ENCODE results near the gene ZFP62. TPM values are rescaled to one million over a fixed set of nuclear protein-coding genes. Genes with fewer than 3 reads are reported as not detected.

The ZFP62 gene
- total RNA-seq, 1 donor from 2014 or later, result 30.2 TPM

DNA sequence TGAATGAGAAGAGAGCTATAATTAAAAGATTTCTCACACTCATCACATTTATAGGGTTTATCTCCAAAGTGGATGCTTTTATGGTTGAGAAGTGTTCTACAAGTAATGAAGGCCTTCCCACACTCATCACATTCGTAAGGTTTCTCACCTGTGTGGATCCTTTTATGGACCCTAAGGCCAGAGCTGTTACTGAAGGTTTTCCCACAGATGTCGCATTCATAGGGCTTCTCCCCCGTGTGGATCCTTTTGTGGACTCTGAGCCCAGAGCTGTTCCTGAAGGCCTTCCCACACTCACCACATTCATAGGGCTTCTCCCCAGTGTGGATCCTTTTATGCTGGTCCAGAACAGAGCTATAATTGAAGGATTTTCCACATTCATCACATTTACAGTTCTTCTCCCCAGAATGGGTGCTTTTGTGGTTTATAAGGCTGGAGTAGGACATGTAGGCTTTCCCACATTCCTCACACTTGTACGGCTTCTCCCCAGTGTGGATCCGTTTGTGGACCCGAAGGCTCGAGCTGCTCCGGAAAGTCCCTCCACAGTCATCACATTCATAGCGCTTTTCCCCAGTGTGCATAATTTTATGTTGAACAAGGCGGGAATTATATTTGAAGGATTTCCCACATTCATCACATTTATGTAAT, 10.5 kb downstream of the ZFP62 start:
- peaks cover 8% of the 10 kb centered on the region for H3K9me3 Mint-ChIP-seq (ENCODE audit: unreplicated experiment)
- TF ChIP-seq, protein P1, sequence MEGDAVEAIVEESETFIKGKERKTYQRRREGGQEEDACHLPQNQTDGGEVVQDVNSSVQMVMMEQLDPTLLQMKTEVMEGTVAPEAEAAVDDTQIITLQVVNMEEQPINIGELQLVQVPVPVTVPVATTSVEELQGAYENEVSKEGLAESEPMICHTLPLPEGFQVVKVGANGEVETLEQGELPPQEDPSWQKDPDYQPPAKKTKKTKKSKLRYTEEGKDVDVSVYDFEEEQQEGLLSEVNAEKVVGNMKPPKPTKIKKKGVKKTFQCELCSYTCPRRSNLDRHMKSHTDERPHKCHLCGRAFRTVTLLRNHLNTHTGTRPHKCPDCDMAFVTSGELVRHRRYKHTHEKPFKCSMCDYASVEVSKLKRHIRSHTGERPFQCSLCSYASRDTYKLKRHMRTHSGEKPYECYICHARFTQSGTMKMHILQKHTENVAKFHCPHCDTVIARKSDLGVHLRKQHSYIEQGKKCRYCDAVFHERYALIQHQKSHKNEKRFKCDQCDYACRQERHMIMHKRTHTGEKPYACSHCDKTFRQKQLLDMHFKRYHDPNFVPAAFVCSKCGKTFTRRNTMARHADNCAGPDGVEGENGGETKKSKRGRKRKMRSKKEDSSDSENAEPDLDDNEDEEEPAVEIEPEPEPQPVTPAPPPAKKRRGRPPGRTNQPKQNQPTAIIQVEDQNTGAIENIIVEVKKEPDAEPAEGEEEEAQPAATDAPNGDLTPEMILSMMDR (IDR thresholded peaks at IDR 0.05; ENCODE audit: unreplicated experiment), result no peak
- H3K27ac Mint-ChIP-seq (ENCODE audit: unreplicated experiment), result no peak overlapping the region
- peak overlapping the region; percentile 83 for H3K4me3 Mint-ChIP-seq (ENCODE audit: unreplicated experiment)
- no peak for DNase-seq (ENCODE audit: low spot score)
- peaks cover 19% of the 10 kb centered on the region for H3K4me1 Mint-ChIP-seq (ENCODE audit: unreplicated experiment)
- peaks cover 2% of the 10 kb centered on the region for H3K27me3 Mint-ChIP-seq (ENCODE audit: unreplicated experiment)
- peaks cover 74% of the 10 kb centered on the region for H3K36me3 Mint-ChIP-seq (ENCODE audit: low read depth, unreplicated experiment)

- peaks cover 2% of the 10 kb centered on the region for H3K27me3 Mint-ChIP-seq (ENCODE audit: unreplicated experiment)
- peaks cover 15% of the 10 kb centered on the region for H3K4me1 Mint-ChIP-seq (ENCODE audit: unreplicated experiment)
- H3K27ac Mint-ChIP-seq (ENCODE audit: unreplicated experiment), result no peak overlapping the region
- TF ChIP-seq, protein P1 (IDR thresholded peaks at IDR 0.05; ENCODE audit: unreplicated experiment), result no peak
- DNase-seq (ENCODE audit: low spot score), result no peak
- peaks cover 8% of the 10 kb centered on the region for H3K9me3 Mint-ChIP-seq (ENCODE audit: unreplicated experiment)
- H3K4me3 Mint-ChIP-seq (ENCODE audit: unreplicated experiment), result peak overlapping the region; percentile 83
- H3K36me3 Mint-ChIP-seq (ENCODE audit: low read depth, unreplicated experiment), result peaks cover 71% of the 10 kb centered on the region
These were observed 11.2 kb downstream of the ZFP62 start for GRCh38 chr5:180849827-180850226.

GRCh38 chr5:180848878-180849277, 12.2 kb downstream of the ZFP62 start:
- H3K4me1 Mint-ChIP-seq (ENCODE audit: unreplicated experiment), result peaks cover 8% of the 10 kb centered on the region

DNA sequence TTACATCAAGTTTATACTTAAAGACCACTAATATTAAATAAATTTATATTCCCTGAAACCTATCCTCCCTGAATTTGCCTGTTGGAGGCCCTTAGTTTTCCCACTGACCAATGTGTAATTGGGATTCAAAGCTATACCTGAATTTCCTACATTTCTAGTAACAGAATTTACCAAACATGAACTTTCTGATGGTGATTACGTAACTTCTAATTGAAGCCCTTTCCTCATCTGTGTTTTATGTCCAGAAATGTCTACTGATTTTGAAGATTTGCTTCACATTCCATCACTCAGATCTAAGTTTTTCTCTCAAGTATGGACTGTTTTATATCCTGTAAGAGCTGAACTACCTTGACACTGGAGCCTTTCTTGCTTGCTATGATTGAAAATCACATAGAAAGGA, 12.8 kb downstream of the ZFP62 start:
- no peak overlapping the region for H3K27ac Mint-ChIP-seq (ENCODE audit: unreplicated experiment)
- H3K27me3 Mint-ChIP-seq (ENCODE audit: unreplicated experiment), result peaks cover 2% of the 10 kb centered on the region
- TF ChIP-seq, protein P1 (IDR thresholded peaks at IDR 0.05; ENCODE audit: unreplicated experiment), result no peak
- H3K4me1 Mint-ChIP-seq (ENCODE audit: unreplicated experiment), result peaks cover 3% of the 10 kb centered on the region
- H3K9me3 Mint-ChIP-seq (ENCODE audit: unreplicated experiment), result peaks cover 8% of the 10 kb centered on the region
- H3K4me3 Mint-ChIP-seq (ENCODE audit: unreplicated experiment), result peak overlapping the region; percentile 70
- DNase-seq (ENCODE audit: low spot score), result no peak
- peaks cover 71% of the 10 kb centered on the region for H3K36me3 Mint-ChIP-seq (ENCODE audit: low read depth, unreplicated experiment)

More at GRCh38 chr5:180848878-180849277, 12.2 kb downstream of the ZFP62 start:
- Mint-ChIP-seq H3K36me3 (ENCODE audit: low read depth, unreplicated experiment) (peaks cover 71% of the 10 kb centered on the region), H3K4me3 (ENCODE audit: unreplicated experiment) (peak overlapping the region; percentile 83), H3K9me3 (ENCODE audit: unreplicated experiment) (peaks cover 8% of the 10 kb centered on the region), H3K27ac (ENCODE audit: unreplicated experiment) (no peak overlapping the region), H3K27me3 (ENCODE audit: unreplicated experiment) (peaks cover 2% of the 10 kb centered on the region)
- no peak for DNase-seq (ENCODE audit: low spot score)
- TF ChIP-seq, protein P1 (IDR thresholded peaks at IDR 0.05; ENCODE audit: unreplicated experiment), result no peak

- Mint-ChIP-seq H3K27ac (ENCODE audit: unreplicated experiment) (no peak overlapping the region), H3K4me3 (ENCODE audit: unreplicated experiment) (peak overlapping the region; percentile 16), H3K36me3 (ENCODE audit: low read depth, unreplicated experiment) (peaks cover 62% of the 10 kb centered on the region), H3K4me1 (ENCODE audit: unreplicated experiment) (no peaks in the 10 kb centered on the region), H3K9me3 (ENCODE audit: unreplicated experiment) (peaks cover 8% of the 10 kb centered on the region), H3K27me3 (ENCODE audit: unreplicated experiment) (no peaks in the 10 kb centered on the region)
- DNase-seq (ENCODE audit: low spot score), result no peak
- TF ChIP-seq, protein P1 (IDR thresholded peaks at IDR 0.05; ENCODE audit: unreplicated experiment), result no peak
These were observed 14.1 kb downstream of the ZFP62 start for GRCh38 chr5:180847026-180847425.

All from endothelial cell (in vitro differentiated cells).